Spleen (tissue), 11 donors: ENCODE results near the gene BAK1. TPM values are rescaled to one million over a fixed set of nuclear protein-coding genes. Genes with fewer than 3 reads are reported as not detected.

Source experiments
- DNase-seq: peaks from one replicate; pipeline ENCODE4 v3.0.0-alpha.2; 2020
- H3K27ac ChIP-seq, 8 donors: fragments of 200-600 bp; sonication (generic) in 7 of 8; 1 replicate in 4 of 8; 2 replicates in 4 of 8; pipeline versions ENCODE4 v1.5.0 to v1.8.0; 2016 to 2021; ENCODE audit warnings: inconsistent platforms in 4 of 8, mild to moderate bottlenecking in 4 of 8, moderate library complexity in 1 of 8
- H3K27me3 ChIP-seq, 7 donors: fragments of 200-600 bp; sonication (generic) in 6 of 7; replicated peaks in 1 of 7; 1 replicate in 4 of 7; 2 replicates in 3 of 7; pipeline versions ENCODE4 v1.5.0 to v1.8.0; 2016 to 2021; ENCODE audit warnings: inconsistent platforms in 3 of 7, mild to moderate bottlenecking in 1 of 7
- H3K36me3 ChIP-seq, 6 donors: fragments of 200-600 bp; sonication (generic) in 5 of 6; 1 replicate in 4 of 6; 2 replicates in 2 of 6; pipeline versions ENCODE4 v1.5.0 to v1.8.0; 2016 to 2021; ENCODE audit warnings: inconsistent platforms in 2 of 6
- H3K4me1 ChIP-seq, 6 donors: fragments of 200-600 bp; sonication (generic) in 5 of 6; 1 replicate in 3 of 6; 2 replicates in 3 of 6; pipeline versions ENCODE4 v1.5.0 to v1.8.0; 2016 to 2021; ENCODE audit warnings: inconsistent platforms in 3 of 6
- H3K4me3 ChIP-seq, 8 donors: fragments of 200-600 bp; sonication (generic) in 7 of 8; 1 replicate in 4 of 8; 2 replicates in 4 of 8; pipeline versions ENCODE4 v1.5.0 to v1.8.0; 2016 to 2021; ENCODE audit warnings: inconsistent platforms in 4 of 8, mild to moderate bottlenecking in 4 of 8, moderate library complexity in 2 of 8
- H3K9me3 ChIP-seq, 8 donors: fragments of 200-600 bp; sonication (generic) in 7 of 8; 1 replicate in 4 of 8; 2 replicates in 4 of 8; pipeline versions ENCODE4 v1.5.0 to v1.8.0; 2016 to 2021; ENCODE audit warnings: inconsistent platforms in 4 of 8
- POLR2A ChIP-seq, 3 donors: fragments of 450-650 bp; IDR thresholded peaks; one replicate each; pipeline ENCODE4 v1.5.1; 2017; ENCODE audit warnings: antibody characterized with exemption in 3 of 3, mild to moderate bottlenecking in 1 of 3
- POLR2AphosphoS5 ChIP-seq, 3 donors: sonication (generic); formaldehyde crosslinking; IDR thresholded peaks; one replicate each; pipeline ENCODE4 v1.5.1; 2017; ENCODE audit warnings: antibody characterized with exemption in 3 of 3
- WGBS, 5 donors: extraction: QIAGEN DNeasy Blood & Tissue Kit in 3 of 5; methylation state at CpG; one replicate each; pipeline versions ENCODE4 v1.1.5 to v1.1.7; 2013 to 2018; 5-methylcytosine and 5-hydroxymethylcytosine counted together
- intact Hi-C: fragments of 100-400 bp; cut with DNase I; formaldehyde crosslinking; loops from one replicate; pipeline ENCODE4 v1.15.0; 2023; ENCODE audit warnings: low total_unique reads
- polyA plus RNA-seq, 3 donors: library from polyadenylated mRNA; stranded (reverse); fragments of 200-250 nt; gene quantifications; one replicate each; pipeline ENCODE4 v1.2.1, GENCODE V29; 2013
- total RNA-seq, 7 donors: library from RNA; depleted of rRNA in 3 of 7; stranded (reverse); fragments of >200 nt in 3 of 7; fragmentation: NEBNext Ultra II Directional in 4 of 7; extraction: Animal tissue kit (Norgen Biotek cat#: 25700) in 4 of 7; gene quantifications; one replicate each; pipeline versions ENCODE4 v1.1.0 to v1.2.1, GENCODE V29; 2016 to 2021
- TF ChIP-seq, protein P1 (sequence below), 11 experiments: fragments of 200-600 bp in 7 of 11; fragments of 450-650 bp in 4 of 11; sonication (generic) in 4 of 11; IDR thresholded peaks in 8 of 11; conservative IDR thresholded peaks in 3 of 11; 1 replicate in 7 of 11; 2 replicates in 4 of 11; pipeline versions ENCODE4 v1.4.0 to v1.8.0; 2016 to 2021; ENCODE audit warnings: antibody characterized with exemption in 11 of 11, inconsistent platforms in 4 of 11, mild to moderate bottlenecking in 1 of 11
- donor health status: healthy with polysubstance abuse.
- donor health status: DM: no; HTN: no; CAD: no; lungs with moderate emphysema.
- donor health status: DM: no; HTN: no; CAD: no.
- donor health status: Bipolar disorder and iron deficiency.
- donor health status: healthy.
- donor health status: DM: no; HTN: no; CAD: no.
- donor health status: DM: yes; HTN: yes; CAD: no.

BAK1 gene
- total and polyA plus RNA-seq, 10 donors = 14.9 to 34.4 (median 25.9) TPM

DNA sequence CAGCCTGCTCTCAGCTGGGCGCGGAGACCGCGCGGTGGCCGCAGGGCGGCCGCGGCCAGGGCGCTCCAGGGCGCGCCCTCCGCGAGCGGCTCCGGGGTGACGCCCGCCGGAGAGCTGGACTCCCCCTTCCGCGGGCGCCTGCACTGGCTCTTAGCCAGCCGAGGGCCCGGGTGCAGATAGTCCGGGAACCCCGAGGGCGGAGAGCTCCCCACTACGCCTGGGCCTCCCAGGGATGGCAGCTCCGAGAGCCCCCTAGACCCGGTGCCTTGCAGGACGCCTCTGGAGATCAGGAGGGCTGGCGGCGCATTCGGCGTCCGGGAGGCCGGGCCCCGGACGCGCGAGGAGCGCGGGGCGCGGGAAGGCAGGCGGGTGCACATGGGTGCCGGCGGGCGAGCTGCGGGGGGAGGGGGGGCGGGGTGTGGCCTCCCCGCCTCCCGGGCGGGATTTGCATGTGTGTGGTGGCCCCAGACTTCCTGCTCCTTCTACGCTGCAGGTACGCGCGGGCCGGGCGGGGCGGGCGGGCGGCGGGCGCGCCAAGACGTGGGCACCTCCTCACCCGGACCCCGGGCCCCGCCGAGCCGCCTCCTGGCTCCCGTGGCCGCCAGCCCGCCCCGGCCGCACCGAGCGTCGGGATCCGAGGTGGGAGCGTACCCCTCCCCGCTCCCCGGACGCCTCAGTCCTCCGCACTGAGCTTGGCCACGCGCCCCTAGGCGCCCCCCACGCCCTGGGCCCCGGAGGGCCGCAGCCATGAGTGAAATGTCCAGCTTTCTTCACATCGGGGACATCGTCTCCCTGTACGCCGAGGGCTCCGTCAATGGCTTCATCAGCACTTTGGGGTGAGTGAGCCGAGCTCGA lies 41.0 kb upstream of the BAK1 start, which contains the start of gene ITPR3:
ITPR3 (plus strand) TSS at position 467 of the 855 bp plus-strand sequence; CDS start at position 748, 281 bp downstream.
- Histone ChIP-seq H3K4me1 (peaks cover 28 to 85% (median 59%) of the 10 kb centered on the region in 6 donors), H3K9me3 (no peaks in the 10 kb centered on the region), H3K27ac (peak within 1 kb of the TSS; percentile 83 to 96 (median 92)), H3K36me3 (peaks cover 0 to 21% (median 0%) of the 10 kb centered on the region in 6 donors), H3K4me3 (peak within 1 kb of the TSS; percentile 74 to 88 (median 82)), H3K27me3 (peaks cover 0 to 19% (median 0%) of the 10 kb centered on the region in 7 donors)
- intact Hi-C loops = no loop called here
- WGBS, 5 donors = 0 to 1% (median 0%) methylated on average over 49 to 99 of the region's 99 CpGs
- peak; percentile 92 for DNase-seq
- TF ChIP-seq POLR2A (IDR thresholded peaks at IDR 0.05) (no peak), POLR2AphosphoS5 (IDR thresholded peaks at IDR 0.05) (peak; percentile 64 to 67 (median 67))
- TF ChIP-seq, protein P1, sequence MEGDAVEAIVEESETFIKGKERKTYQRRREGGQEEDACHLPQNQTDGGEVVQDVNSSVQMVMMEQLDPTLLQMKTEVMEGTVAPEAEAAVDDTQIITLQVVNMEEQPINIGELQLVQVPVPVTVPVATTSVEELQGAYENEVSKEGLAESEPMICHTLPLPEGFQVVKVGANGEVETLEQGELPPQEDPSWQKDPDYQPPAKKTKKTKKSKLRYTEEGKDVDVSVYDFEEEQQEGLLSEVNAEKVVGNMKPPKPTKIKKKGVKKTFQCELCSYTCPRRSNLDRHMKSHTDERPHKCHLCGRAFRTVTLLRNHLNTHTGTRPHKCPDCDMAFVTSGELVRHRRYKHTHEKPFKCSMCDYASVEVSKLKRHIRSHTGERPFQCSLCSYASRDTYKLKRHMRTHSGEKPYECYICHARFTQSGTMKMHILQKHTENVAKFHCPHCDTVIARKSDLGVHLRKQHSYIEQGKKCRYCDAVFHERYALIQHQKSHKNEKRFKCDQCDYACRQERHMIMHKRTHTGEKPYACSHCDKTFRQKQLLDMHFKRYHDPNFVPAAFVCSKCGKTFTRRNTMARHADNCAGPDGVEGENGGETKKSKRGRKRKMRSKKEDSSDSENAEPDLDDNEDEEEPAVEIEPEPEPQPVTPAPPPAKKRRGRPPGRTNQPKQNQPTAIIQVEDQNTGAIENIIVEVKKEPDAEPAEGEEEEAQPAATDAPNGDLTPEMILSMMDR (IDR thresholded peaks at IDR 0.05 in 8 of 11, conservative IDR thresholded peaks at IDR 0.05 in 3 of 11) = no peak

DNA sequence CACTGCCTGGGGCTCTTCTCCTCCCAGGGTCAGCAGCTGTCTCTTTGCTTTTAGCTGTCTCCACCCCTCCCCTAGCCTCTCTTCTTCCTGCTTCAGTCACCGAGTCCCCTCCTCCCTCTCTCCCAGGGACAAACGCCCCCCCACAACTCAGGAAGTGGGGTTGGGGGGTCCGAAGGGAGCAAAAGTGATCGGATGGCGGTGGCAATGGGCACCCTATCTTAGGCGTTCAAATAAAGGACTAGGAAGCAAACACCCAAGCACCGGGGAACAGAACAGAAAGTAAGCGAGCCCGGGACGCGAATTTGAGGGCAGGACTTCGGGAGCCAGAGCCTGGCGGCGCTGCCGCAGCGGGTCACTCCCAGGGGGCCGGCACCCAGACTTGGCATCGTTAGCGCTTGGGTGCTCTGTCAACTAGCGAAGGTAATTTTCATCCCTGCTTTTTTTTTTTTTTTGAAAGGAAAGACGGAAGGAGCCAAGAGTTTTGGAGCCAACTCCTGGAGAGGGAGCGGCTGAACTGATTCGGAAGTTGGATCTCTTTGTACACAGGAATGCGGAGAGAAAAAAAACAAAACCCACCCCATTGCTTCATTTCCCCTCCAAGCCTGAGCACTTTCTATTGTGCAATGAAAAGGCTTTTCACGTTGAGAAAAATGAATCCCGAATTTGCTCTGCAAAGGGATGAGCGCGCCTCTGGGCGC lies 40.2 kb upstream of the BAK1 start:
- Histone ChIP-seq H3K27ac (peak overlapping the region; percentile 83 to 96 (median 92)), H3K9me3 (no peaks in the 10 kb centered on the region), H3K27me3 (peaks cover 0 to 19% (median 0%) of the 10 kb centered on the region in 7 donors), H3K4me1 (peaks cover 27 to 77% (median 53%) of the 10 kb centered on the region in 6 donors), H3K36me3 (peaks cover 0 to 16% (median 0%) of the 10 kb centered on the region in 6 donors), H3K4me3 (peak overlapping the region; percentile 74 to 88 (median 82))
- WGBS, 5 donors = 0 to 1% (median 0%) methylated on average over 26 to 29 of the region's 29 CpGs
- DNase-seq = peak; percentile 84
- TF ChIP-seq POLR2A (IDR thresholded peaks at IDR 0.05) (peak in 1 of 3 donors; percentile 18), POLR2AphosphoS5 (IDR thresholded peaks at IDR 0.05) (peak in 1 of 3 donors; percentile 29)
- TF ChIP-seq, protein P1 (IDR thresholded peaks at IDR 0.05 in 8 of 11, conservative IDR thresholded peaks at IDR 0.05 in 3 of 11) = no peak
- intact Hi-C loops = no loop called here

DNA sequence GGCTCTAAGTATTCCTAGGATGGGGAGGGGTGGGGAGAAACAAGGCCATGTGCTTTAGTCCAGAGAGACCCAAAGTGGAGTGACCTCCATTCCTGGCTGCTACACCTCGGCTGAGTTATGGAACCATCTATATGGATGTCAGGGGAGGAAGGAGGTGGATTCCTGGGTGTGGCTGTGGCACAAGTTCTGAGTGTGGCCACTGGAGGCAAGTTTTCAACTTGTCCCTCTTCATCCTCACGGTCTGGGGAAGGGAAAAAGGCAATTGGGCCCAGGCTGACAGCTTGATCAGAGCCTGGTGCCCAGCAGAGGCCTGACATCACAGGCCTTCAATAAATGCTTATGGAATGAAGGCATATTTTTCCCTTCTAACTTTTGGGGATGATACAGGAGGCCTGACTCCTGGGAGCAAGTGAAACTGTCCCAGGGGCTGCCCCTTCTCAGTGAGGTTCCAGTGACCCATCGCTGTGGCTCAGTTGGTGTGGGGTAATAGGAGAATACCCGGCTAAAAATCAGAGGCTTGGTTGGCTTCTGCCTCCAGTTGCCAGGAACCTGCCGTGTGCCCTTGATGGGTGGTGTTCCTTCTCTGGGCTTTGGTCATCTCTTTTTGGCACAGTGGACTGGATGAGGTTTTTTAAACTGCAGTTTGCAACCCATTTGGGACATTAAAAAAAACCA lies 39.2 kb upstream of the BAK1 start:
- intact Hi-C loops = no loop called here
- Histone ChIP-seq H3K4me1 (peaks cover 26 to 70% (median 44%) of the 10 kb centered on the region in 6 donors), H3K9me3 (no peaks in the 10 kb centered on the region), H3K4me3 (peak overlapping the region in 2 of 8 donors; percentile 83 to 88), H3K27ac (peak overlapping the region; percentile 83 to 96 (median 92)), H3K36me3 (peaks cover 0 to 10% (median 0%) of the 10 kb centered on the region in 6 donors), H3K27me3 (peaks cover 0 to 19% (median 0%) of the 10 kb centered on the region in 7 donors)
- no peak for TF ChIP-seq POLR2AphosphoS5 (IDR thresholded peaks at IDR 0.05)
- TF ChIP-seq, protein P1 (IDR thresholded peaks at IDR 0.05 in 8 of 11, conservative IDR thresholded peaks at IDR 0.05 in 3 of 11) = peak in 2 of 11 experiments; percentile 7 to 11
- 46 to 60% (median 50%) methylated on average over 5 of the region's 5 CpGs for WGBS, 5 donors
- no peak for DNase-seq
